ENCODE data around the gene NAT9. TPM values are rescaled to one million over a fixed set of nuclear protein-coding genes. Genes with fewer than 3 reads are reported as not detected.

The NAT9 gene
- total RNA-seq, 1 donor from 2014 or later, result 43.7 TPM

GRCh38 chr17:74779948-74780400 lies 3.8 kb upstream of the NAT9 start:
- peak; percentile 29 for DNase-seq (ENCODE audit: low spot score)

DNA sequence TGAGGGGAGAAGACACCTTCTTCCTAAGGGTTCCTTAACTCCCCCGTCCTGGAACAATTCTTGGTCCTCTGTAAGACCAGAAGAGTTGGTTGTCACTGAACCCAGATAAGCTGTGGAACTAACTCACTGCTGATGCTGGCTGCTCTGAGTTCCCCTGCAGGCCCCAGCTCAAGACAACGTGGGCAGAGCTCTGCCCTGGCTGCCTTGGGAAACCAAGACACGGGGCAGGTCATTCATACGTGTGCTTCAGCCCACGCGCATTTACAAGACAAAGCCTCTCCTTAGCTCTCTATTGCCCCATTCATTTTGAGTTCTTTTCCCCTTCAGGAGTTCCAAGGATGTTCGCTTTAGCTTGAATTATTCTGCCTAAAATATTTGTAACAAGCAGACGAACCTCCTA lies 3.4 kb upstream of the NAT9 start:
- DNase-seq (ENCODE audit: low spot score), result no peak

- DNase-seq (ENCODE audit: low spot score), result no peak
Measured at GRCh38 chr17:74778960-74779359, 2.8 kb upstream of the NAT9 start.

GRCh38 chr17:74777901-74778515 lies 1.9 kb upstream of the NAT9 start:
- DNase-seq (ENCODE audit: low spot score), result no peak

GRCh38 chr17:74776990-74777389 lies 845 bp upstream of the NAT9 start:
- DNase-seq (ENCODE audit: low spot score), result no peak

- no peak for DNase-seq (ENCODE audit: low spot score)
Measured at GRCh38 chr17:74775409-74776043, 619 bp downstream of the NAT9 start.

- DNase-seq (ENCODE audit: low spot score), result no peak
Measured at GRCh38 chr17:74773871-74774286, 2.3 kb downstream of the NAT9 start.

- DNase-seq (ENCODE audit: low spot score), result no peak
Measured at GRCh38 chr17:74773414-74773813, 2.7 kb downstream of the NAT9 start.

DNA sequence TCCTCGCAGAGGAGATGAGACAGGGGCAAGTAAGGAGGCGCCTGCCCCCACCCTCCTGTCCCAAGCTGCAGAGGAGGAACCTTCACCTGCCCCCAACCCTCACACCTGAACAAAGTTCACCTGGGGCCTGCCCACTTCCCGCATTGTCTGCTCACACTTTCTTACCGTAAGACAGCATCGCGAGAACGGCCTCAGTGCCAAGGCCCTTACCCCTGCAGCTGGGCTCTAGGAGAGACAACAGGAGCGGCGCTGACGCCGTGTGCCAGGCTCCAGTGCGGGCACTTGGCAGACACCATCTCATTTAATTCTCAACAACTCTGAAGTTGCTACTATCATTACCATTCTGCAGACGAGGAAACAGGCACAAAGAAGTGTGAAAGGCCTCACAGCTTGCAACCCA lies 4.1 kb downstream of the NAT9 start:
- no peak for DNase-seq (ENCODE audit: low spot score)

DNA sequence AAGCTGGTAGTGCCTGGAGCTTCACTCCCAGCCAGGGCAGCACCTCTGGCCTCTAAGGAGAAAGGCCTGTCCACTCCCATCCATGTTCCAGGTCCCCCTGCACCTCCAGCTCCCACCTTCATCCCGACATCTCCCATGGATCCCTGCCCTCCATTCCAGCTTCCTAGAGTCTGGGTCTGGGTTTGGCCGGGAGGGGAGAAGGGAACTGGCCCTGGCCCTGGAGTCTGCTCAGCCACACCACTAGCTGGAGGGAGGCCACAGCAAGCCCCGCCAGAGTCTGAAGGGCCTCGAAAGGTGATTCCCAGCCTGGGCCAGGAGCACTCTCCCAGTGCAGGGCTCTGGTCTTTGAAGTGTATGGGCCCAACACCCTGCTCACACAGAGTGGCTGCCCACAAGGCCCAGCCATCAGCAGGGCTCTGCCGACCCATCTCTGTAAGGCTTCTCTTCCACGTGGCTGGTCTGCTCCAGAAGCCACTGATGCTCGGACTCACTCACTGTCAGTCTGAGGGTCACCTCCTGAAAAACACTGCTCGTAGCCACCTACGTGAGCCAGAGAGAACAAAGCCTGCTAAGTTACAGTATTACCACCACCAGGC lies 4.7 kb downstream of the NAT9 start:
- no peak for DNase-seq (ENCODE audit: low spot score)

DNA sequence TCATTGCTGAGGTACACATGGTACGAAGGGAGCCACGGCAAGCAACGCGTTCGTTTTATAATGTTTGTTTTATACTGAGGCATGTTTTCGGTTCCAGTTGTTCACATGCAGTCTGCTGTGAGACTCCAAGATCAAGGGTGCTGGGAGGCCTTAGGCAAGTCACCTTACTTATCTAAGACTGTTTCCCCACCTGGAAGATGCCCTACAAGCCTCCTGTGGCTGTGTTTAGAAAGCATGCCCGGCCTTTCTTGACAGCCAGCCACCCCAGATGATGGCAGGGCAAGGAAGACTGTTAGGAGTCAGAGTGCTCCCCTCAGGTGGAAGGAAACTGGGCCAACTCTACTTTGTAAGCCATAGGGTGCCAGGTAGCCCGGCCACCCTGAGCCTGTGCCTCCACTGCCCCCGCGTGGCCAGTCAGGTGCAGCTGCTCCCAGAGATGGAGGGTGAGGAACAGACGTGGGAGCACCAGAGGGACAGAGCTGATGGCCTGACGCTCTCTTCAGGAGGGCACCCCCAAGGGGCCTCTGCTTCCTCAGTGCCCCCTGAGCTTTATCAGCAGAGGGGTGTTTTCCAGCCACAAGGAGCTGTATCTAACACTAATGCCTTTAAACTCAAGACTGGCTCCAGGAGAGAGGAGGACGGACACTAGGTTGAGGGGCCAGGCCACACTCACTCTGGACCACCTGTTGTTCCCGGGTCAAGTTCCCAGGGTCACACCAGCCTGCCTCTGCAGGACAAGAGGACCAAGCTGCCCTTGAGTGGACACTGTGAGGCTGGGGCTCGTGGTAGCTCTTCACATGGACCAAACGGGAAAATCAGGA lies 5.4 kb downstream of the NAT9 start:
- peak; percentile 80 for DNase-seq (ENCODE audit: low spot score)

DNA sequence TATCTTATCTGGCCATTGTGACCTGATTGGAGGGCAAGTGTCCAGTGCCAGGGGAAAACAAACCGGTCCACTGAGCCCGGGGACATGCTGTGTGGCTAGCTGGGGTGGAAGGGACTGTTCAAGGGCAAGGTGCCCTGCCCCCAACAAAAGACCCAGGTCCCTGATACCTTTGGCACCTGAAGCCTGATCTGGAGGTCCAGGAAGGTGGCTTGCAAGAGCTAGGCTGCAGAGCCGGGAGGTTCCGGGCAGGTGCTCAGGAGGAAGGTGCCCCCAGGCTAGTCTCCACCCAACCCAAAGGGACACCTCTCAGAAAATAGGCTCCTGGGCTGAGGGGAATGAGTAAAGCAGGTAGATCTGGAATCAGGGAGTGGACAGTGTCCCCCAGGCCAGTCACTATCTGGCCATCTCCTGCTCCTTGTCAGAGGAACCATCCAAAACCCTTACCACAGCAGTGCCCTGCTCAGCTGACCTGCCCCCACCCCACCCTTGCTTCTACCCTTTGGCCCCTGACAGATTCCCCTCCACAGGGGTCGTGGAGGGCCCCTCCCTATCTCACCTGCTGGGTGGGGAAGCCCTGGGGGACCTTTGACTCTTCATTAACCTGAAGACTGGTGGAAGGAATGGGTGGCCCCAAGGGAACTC lies 6.2 kb downstream of the NAT9 start:
- no peak for DNase-seq (ENCODE audit: low spot score)

GRCh38 chr17:74769266-74769855 lies 6.8 kb downstream of the NAT9 start:
- DNase-seq (ENCODE audit: low spot score), result no peak

GRCh38 chr17:74768763-74769114 lies 7.4 kb downstream of the NAT9 start:
- no peak for DNase-seq (ENCODE audit: low spot score)

GRCh38 chr17:74768069-74768762 lies 7.9 kb downstream of the NAT9 start:
- DNase-seq (ENCODE audit: low spot score), result peak; percentile 90

DNA sequence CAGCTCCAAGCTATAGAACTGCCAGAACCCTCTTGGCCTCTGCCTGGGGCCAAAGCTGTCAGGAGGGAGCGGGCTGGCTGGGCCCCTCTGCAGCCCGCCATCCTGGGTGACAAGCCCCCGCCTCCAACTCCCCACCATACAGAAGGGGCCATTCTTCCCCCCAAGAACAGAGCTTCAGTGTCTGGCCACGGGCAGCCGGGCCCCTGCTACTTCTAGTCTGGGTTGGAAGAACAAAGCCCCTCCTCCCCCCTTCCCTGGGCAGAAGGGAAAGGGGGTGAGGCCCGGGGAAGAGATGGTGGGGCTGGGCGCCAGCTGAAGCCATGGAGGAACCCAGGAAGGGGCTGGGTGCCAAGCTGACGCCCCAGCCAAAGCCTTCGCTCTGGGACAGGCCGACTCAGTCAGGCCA lies 9.0 kb downstream of the NAT9 start:
- DNase-seq (ENCODE audit: low spot score), result no peak

GRCh38 chr17:74766413-74766812 lies 9.7 kb downstream of the NAT9 start:
- no peak for DNase-seq (ENCODE audit: low spot score)

GRCh38 chr17:74764751-74765286 lies 11.3 kb downstream of the NAT9 start:
- no peak for DNase-seq (ENCODE audit: low spot score)

DNA sequence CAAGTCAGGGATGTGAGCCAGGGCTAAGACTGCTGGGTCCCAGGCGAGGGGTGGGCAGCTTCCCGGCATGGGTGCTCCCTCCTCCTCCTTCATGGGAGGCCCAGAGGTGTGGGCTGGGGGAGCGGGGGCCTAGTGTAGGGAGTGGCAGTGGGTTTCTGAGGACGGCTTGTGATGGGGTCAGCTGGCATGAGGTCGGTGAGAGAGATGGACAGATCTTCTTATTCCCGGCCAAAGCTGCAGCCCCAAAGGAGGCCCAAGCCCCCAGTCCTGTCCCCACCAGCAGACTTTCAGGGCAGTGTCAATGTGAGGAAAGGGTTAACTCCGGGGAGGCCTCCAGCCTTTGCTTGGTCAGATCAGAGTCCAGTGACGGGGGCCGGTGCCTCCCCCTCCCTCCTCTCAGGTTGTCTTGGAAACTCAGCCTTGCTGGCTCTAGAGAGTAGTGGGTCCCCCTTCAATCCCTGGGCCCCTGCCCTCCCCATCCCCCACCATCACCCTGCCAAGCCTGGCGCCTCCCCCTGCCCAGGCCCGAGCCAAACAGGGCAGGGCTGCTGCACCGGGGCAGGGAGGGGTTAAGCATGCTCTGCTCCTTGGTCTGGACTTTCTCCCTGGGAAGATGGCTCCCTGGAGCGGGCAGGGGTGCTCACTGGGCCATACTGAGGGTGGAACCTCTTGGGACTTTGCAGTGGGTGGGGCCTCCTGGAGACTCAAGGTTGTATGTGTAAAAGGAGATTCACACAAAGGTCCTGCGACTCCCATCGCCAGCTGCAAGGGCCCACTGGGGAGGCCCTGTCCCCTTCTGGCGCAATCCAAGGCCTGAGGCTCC lies 12.4 kb downstream of the NAT9 start:
- DNase-seq (ENCODE audit: low spot score), result peak; percentile 73

GRCh38 chr17:74761931-74762330 lies 14.2 kb downstream of the NAT9 start:
- DNase-seq (ENCODE audit: low spot score), result no peak
